Body of pancreas (tissue), 4 donors: ENCODE data around the gene ARHGAP24.

Source experiments
- POLR2A ChIP-seq, 3 donors: fragments of 450-650 bp; IDR thresholded peaks; one replicate each; pipeline ENCODE4 v1.6.1; 2016; ENCODE audit warnings: antibody characterized with exemption in 3 of 3, mild to moderate bottlenecking in 2 of 3
- TF ChIP-seq, protein P1 (sequence below), 7 experiments: fragments of 450-650 bp in 4 of 7; fragments of 200-600 bp in 3 of 7; sonication (generic) in 3 of 7; IDR thresholded peaks; one replicate each; pipeline ENCODE4 v1.5.1; 2016 to 2019; ENCODE audit warnings: antibody characterized with exemption in 7 of 7

DNA sequence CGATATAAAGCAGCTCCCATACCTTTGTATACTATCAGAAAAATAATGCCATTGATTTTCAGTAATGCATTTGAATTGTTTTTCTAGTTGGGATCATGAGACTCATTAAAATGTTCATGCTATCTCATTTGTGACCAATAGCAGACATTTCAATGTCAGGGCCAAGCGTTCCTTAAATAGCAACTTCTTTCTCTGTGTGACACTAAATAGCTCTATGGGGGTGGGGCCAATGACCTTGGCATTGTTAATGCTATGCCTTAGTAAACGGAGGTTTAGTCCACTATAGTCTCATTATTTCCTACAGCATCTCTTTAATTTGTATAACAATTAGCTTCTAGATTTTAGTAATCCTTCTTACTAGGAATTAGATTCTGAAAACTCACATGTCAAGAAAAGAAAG is 48.6 kb upstream of the ARHGAP24 start:
- TF ChIP-seq, protein P1, sequence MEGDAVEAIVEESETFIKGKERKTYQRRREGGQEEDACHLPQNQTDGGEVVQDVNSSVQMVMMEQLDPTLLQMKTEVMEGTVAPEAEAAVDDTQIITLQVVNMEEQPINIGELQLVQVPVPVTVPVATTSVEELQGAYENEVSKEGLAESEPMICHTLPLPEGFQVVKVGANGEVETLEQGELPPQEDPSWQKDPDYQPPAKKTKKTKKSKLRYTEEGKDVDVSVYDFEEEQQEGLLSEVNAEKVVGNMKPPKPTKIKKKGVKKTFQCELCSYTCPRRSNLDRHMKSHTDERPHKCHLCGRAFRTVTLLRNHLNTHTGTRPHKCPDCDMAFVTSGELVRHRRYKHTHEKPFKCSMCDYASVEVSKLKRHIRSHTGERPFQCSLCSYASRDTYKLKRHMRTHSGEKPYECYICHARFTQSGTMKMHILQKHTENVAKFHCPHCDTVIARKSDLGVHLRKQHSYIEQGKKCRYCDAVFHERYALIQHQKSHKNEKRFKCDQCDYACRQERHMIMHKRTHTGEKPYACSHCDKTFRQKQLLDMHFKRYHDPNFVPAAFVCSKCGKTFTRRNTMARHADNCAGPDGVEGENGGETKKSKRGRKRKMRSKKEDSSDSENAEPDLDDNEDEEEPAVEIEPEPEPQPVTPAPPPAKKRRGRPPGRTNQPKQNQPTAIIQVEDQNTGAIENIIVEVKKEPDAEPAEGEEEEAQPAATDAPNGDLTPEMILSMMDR (IDR thresholded peaks at IDR 0.05): no peak
- TF ChIP-seq POLR2A (IDR thresholded peaks at IDR 0.05): no peak
